Progenitor cell of endocrine pancreas (in vitro differentiated cells): ENCODE results near the gene PAK3. TPM values are rescaled to one million over a fixed set of nuclear protein-coding genes. Genes with fewer than 3 reads are reported as not detected.

Experiments used
- DNase-seq: peaks from one replicate; pipeline ENCODE4 v3.0.0; 2021; ENCODE audit warnings: low spot score; ENCODE audit not compliant: unreplicated experiment
- H3K27ac Mint-ChIP-seq: 2 replicates; pipeline ENCODE4 v1.8.0; 2021; ENCODE audit warnings: mild to moderate bottlenecking, moderate library complexity, mixed read lengths
- H3K27me3 Mint-ChIP-seq: 2 replicates; pipeline ENCODE4 v1.8.0; 2021; ENCODE audit warnings: mixed read lengths
- H3K36me3 Mint-ChIP-seq: 2 replicates; pipeline ENCODE4 v1.8.0; 2022; ENCODE audit warnings: mixed read lengths; ENCODE audit not compliant: insufficient read depth
- H3K4me1 Mint-ChIP-seq: 2 replicates; pipeline ENCODE4 v1.8.0; 2021; ENCODE audit warnings: low read depth, mixed read lengths
- H3K4me3 Mint-ChIP-seq: 2 replicates; pipeline ENCODE4 v1.8.0; 2021; ENCODE audit warnings: low read depth, mild to moderate bottlenecking, moderate library complexity, mixed read lengths
- H3K9me3 Mint-ChIP-seq: 2 replicates; pipeline ENCODE4 v1.8.0; 2021; ENCODE audit warnings: low read depth, mixed read lengths
- CTCF ChIP-seq: fragments of 200-600 bp; sonication (generic); IDR thresholded peaks from one replicate; pipeline ENCODE4 v1.5.0; 2021; ENCODE audit warnings: antibody characterized with exemption, mild to moderate bottlenecking; ENCODE audit not compliant: unreplicated experiment
- total RNA-seq: library from RNA; stranded (reverse); gene quantifications from 2 replicates; pipeline ENCODE4 v1.2.1, GENCODE V29; 2021

Gene PAK3
- total RNA-seq, 1 donor from 2014 or later = 18.4 TPM

- Mint-ChIP-seq H3K4me1 (no peaks in the 10 kb centered on the region), H3K27me3 (no peaks in the 10 kb centered on the region), H3K9me3 (no peaks in the 10 kb centered on the region), H3K4me3 (no peak overlapping the region), H3K36me3 (peaks cover 12% of the 10 kb centered on the region), H3K27ac (no peak overlapping the region)
- DNase-seq = no peak
- TF ChIP-seq CTCF = no peak
Measured at GRCh38 chrX:111127038-111127437, 31.0 kb downstream of the PAK3 start.

GRCh38 chrX:111129921-111130320 is 33.9 kb downstream of the PAK3 start:
- DNase-seq = no peak
- Mint-ChIP-seq H3K27ac (no peak overlapping the region), H3K27me3 (no peaks in the 10 kb centered on the region), H3K4me1 (no peaks in the 10 kb centered on the region), H3K4me3 (no peak overlapping the region), H3K36me3 (peaks cover 4% of the 10 kb centered on the region), H3K9me3 (no peaks in the 10 kb centered on the region)
- TF ChIP-seq CTCF = no peak

GRCh38 chrX:111131572-111131971 is 35.6 kb downstream of the PAK3 start:
- H3K27me3 Mint-ChIP-seq = no peaks in the 10 kb centered on the region
- H3K9me3 Mint-ChIP-seq = no peaks in the 10 kb centered on the region
- no peak overlapping the region for H3K27ac Mint-ChIP-seq
- H3K4me1 Mint-ChIP-seq = no peaks in the 10 kb centered on the region
- TF ChIP-seq CTCF = no peak
- H3K36me3 Mint-ChIP-seq = peaks cover 3% of the 10 kb centered on the region
- DNase-seq = no peak
- no peak overlapping the region for H3K4me3 Mint-ChIP-seq

DNA sequence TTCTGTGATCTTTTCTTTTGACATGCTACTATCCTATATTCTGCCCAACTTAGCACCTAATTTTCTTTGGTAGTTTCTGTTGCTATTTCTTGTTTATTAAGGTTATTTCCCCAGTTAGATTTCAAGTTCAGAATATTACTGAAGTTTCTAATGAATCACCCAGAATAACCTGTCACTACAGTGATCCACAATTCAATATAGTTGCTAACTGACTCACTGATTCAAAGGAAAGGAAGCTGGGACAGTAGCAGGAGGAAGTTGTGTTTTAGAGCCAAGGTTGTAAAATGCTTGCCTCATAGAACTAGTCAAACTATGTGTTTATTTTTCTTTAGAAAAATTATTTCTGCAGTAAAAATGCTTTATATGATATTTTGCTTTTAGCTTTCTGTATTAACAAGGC is 37.4 kb downstream of the PAK3 start:
- Mint-ChIP-seq H3K27me3 (no peaks in the 10 kb centered on the region), H3K4me1 (no peaks in the 10 kb centered on the region), H3K36me3 (no peaks in the 10 kb centered on the region), H3K27ac (no peak overlapping the region), H3K4me3 (no peak overlapping the region), H3K9me3 (no peaks in the 10 kb centered on the region)
- no peak for TF ChIP-seq CTCF
- no peak for DNase-seq

- H3K4me3 Mint-ChIP-seq = no peak overlapping the region
- no peak for DNase-seq
- no peak for TF ChIP-seq CTCF
- H3K9me3 Mint-ChIP-seq = no peaks in the 10 kb centered on the region
- H3K27ac Mint-ChIP-seq = no peak overlapping the region
- H3K4me1 Mint-ChIP-seq = no peaks in the 10 kb centered on the region
- H3K27me3 Mint-ChIP-seq = no peaks in the 10 kb centered on the region
- H3K36me3 Mint-ChIP-seq = peaks cover 6% of the 10 kb centered on the region
Measured at GRCh38 chrX:111145878-111146277, 49.9 kb downstream of the PAK3 start.
